GM12878 (cell line): ENCODE results near the gene PRR12. TPM values are rescaled to one million over a fixed set of nuclear protein-coding genes. Genes with fewer than 3 reads are reported as not detected.

Source experiments
- ATAC-seq: fragments of 200-7000 bp; cut with Tn5 transposase; 3 replicates; pipeline ENCODE4 v1.9.1; 2020; ENCODE audit warnings: mild to moderate bottlenecking, moderate library complexity
- BruUV-seq: library from RNA; stranded (reverse); fragments of 400-500 nt; replicated peaks from 2 replicates; lab custom pipeline; 2021; lab: Mats Ljungman, UMichigan
- CTCF ChIA-PET: fragments of 300-600 bp; sonication (Branson Sonifier 250); formaldehyde crosslinking; extraction: SDS; loops from one replicate; lab custom pipeline; 2021; ENCODE audit warnings: inconsistent platforms; lab: Yijun Ruan, JAX
- POLR2A ChIA-PET: fragments of 350-600 bp; formaldehyde crosslinking; extraction: SDS; loops from one replicate; lab custom pipeline; 2021; ENCODE audit warnings: inconsistent platforms; lab: Charles Lee
- RAD21 ChIA-PET: fragments of 300-600 bp; sonication (Branson Sonifier 250); formaldehyde crosslinking; loops from one replicate; lab custom pipeline; 2023; ENCODE audit warnings: antibody characterized with exemption; ENCODE audit not compliant: unreplicated experiment; lab: Charles Lee
- SMC1A ChIA-PET: fragments of 300-600 bp; sonication (Branson Sonifier 250); formaldehyde crosslinking; loops from one replicate; lab custom pipeline; 2023; ENCODE audit not compliant: unreplicated experiment, uncharacterized antibody; lab: Charles Lee
- DNase-seq: peaks from one replicate; pipeline ENCODE4 v3.0.0-alpha.2; 2011; ENCODE audit warnings: low read depth, low spot score
- FAIRE-seq: peaks from 3 replicates; lab custom pipeline; 2011; peaks lifted over from hg19 to GRCh38; lab: Jason Lieb, UNC
- H2AFZ ChIP-seq: 2 replicates; pipeline ENCODE4 v1.6.0; 2011; ENCODE audit warnings: low read depth, low read length, control low read depth; ENCODE audit not compliant: control insufficient read depth
- H3K27ac ChIP-seq: 2 replicates; pipeline ENCODE4 v1.5.1; 2011; ENCODE audit warnings: control low read depth; ENCODE audit not compliant: control insufficient read depth, insufficient read depth
- H3K27me3 ChIP-seq, 2 experiments: replicated peaks in 1 of 2; 2 replicates each; pipeline versions ENCODE4 v1.6.0 to v1.6.1; 2011; ENCODE audit warnings: low read length in 1 of 2; ENCODE audit not compliant: control insufficient read depth in 2 of 2, insufficient read depth in 2 of 2
- H3K36me3 ChIP-seq, 2 experiments: 2 replicates each; pipeline ENCODE4 v1.5.1; 2011; ENCODE audit warnings: low read length in 1 of 2; ENCODE audit not compliant: control insufficient read depth in 2 of 2, insufficient read depth in 2 of 2
- H3K4me1 ChIP-seq: 2 replicates; pipeline ENCODE4 v1.6.1; 2011; ENCODE audit warnings: mild to moderate bottlenecking, low read length, moderate library complexity, mixed read lengths; ENCODE audit not compliant: control insufficient read depth, insufficient read depth
- H3K4me2 ChIP-seq: 2 replicates; pipeline ENCODE4 v1.6.0; 2011; ENCODE audit warnings: control low read depth; ENCODE audit not compliant: control insufficient read depth, insufficient read depth
- H3K4me3 ChIP-seq: fragments of 200-600 bp; sonication (generic); 2 replicates; pipeline ENCODE4 v1.5.1; 2016
- H3K79me2 ChIP-seq: 2 replicates; pipeline ENCODE4 v1.6.0; 2011; ENCODE audit warnings: low read length; ENCODE audit not compliant: control insufficient read depth, insufficient read depth
- H3K9ac ChIP-seq: 2 replicates; pipeline ENCODE4 v1.8.0; 2011; ENCODE audit warnings: low read length, control low read depth, mixed read lengths; ENCODE audit not compliant: control insufficient read depth, insufficient read depth
- H3K9me3 ChIP-seq: replicated peaks from 3 replicates; pipeline ENCODE4 v1.5.1; 2011; ENCODE audit warnings: mild to moderate bottlenecking, low read length; ENCODE audit not compliant: control insufficient read depth, insufficient read depth
- H4K20me1 ChIP-seq: 2 replicates; pipeline ENCODE4 v1.6.0; 2011; ENCODE audit not compliant: control insufficient read depth, insufficient read depth
- DPF2 ChIP-seq: fragments of 450-650 bp; IDR thresholded peaks from 2 replicates; pipeline ENCODE4 v1.6.1; 2017; ENCODE audit warnings: mild to moderate bottlenecking
- KDM1A ChIP-seq: fragments of 200-600 bp; sonication (generic); IDR thresholded peaks from 2 replicates; pipeline ENCODE4 v1.6.1; 2016; ENCODE audit warnings: borderline replicate concordance
- SUPT20H ChIP-seq: IDR thresholded peaks from 2 replicates; pipeline ENCODE4 v1.6.1; 2011; ENCODE audit warnings: low read depth, mild to moderate bottlenecking, low read length, moderate library complexity, borderline replicate concordance; ENCODE audit not compliant: control insufficient read depth
- WGBS: methylation state at CpG from one replicate; pipeline ENCODE4 v1.1.6; 2016; ENCODE audit warnings: low lambda C conversion rate; ENCODE audit not compliant: insufficient replicate concordance, insufficient coverage; ENCODE audit errors: missing lambda C conversion rate; 5-methylcytosine and 5-hydroxymethylcytosine counted together
- in situ Hi-C: fragments of 300-500 bp; cut with MboI; formaldehyde crosslinking; loops from 9 replicates; pipeline ENCODE4 v1.14.3; 2018; ENCODE audit warnings: mixed read lengths
- intact Hi-C: fragments of 100-400 bp; cut with micrococcal nuclease; formaldehyde crosslinking; loops from one replicate; pipeline ENCODE4 v1.14.2; 2022; ENCODE audit not compliant: unreplicated experiment
- polyA plus RNA-seq, 11 experiments: library from polyadenylated mRNA; depleted of rRNA in 4 of 11; unstranded in 6 of 11; stranded (reverse) in 5 of 11; fragments of >200 nt; fragmentation: Nextera tagmentation in 4 of 11; fragmentation: Illumina TruSeq in 1 of 11; extraction: Ambion mirVana in 4 of 11; extraction: Trizol in 1 of 11; gene quantifications; 1 replicate in 1 of 11; 2 replicates in 10 of 11; pipeline versions ENCODE4 v1.2.1 to v1.2.3, GENCODE V29; 2011 to 2016; ENCODE audit warnings: inconsistent platforms in 2 of 11, missing spikeins in 2 of 11, low read depth in 1 of 11
- total RNA-seq, 4 experiments: library from RNA; depleted of rRNA in 3 of 4; stranded (reverse); fragments of >200 nt in 3 of 4; fragmentation: Illumina TruSeq in 1 of 4; extraction: Trizol in 1 of 4; gene quantifications; 2 replicates each; pipeline versions ENCODE4 v1.2.1 to v1.2.3, GENCODE V29; 2013 to 2021

Gene PRR12
- total and polyA plus RNA-seq, 10 of the 15 experiments (the other 5 are each of a cell fraction or from before 2014, with no cell fraction given), result 0.02 to 25.3 (median 1.6) TPM

DNA sequence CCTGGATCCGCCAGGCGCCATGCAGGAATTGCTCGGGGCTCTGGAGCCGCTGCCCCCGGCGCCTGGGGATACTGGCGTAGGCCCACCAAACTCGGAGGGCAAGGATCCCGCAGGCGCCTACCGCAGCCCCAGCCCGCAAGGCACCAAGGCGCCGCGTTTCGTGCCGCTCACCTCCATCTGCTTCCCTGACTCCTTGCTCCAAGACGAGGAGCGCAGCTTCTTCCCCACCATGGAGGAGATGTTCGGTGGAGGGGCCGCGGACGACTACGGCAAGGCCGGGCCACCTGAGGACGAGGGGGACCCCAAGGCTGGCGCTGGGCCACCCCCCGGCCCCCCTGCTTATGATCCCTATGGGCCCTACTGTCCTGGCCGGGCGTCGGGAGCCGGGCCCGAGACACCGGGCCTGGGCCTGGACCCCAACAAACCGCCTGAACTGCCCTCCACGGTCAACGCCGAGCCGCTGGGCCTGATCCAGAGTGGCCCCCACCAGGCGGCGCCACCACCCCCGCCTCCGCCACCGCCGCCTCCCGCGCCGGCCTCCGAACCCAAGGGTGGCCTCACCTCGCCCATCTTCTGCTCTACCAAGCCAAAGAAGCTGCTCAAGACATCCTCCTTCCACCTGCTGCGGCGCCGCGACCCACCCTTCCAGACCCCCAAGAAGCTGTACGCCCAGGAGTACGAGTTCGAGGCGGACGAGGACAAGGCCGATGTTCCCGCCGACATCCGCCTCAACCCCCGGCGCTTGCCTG lies 6.1 kb downstream of the PRR12 start (continued):
- no peak for TF ChIP-seq KDM1A

DNA sequence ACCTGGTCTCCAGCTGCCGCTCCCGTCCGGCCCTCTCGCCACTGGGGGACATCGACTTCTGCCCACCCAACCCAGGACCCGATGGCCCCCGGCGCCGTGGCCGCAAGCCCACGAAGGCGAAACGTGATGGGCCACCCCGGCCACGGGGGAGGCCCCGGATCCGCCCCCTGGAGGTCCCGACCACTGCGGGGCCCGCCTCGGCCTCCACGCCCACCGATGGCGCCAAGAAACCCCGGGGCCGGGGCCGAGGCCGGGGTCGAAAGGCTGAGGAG lies 6.7 kb downstream of the PRR12 start:
- Histone ChIP-seq H2AFZ (no peak overlapping the region), H3K27ac (no peak overlapping the region), H3K4me1 (peaks cover 4% of the 10 kb centered on the region; the same call in 1 of the 2 replicates), H3K9ac (no peak overlapping the region), H3K79me2 (peaks cover 14% of the 10 kb centered on the region), H3K4me2 (no peak overlapping the region), H3K36me3 (peaks cover 7 to 27% of the 10 kb centered on the region in 2 experiments; a peak in 3 of 4 replicates), H3K9me3 (no peaks in the 10 kb centered on the region), H3K27me3 (no peaks in the 10 kb centered on the region), H3K4me3 (no peak overlapping the region), H4K20me1 (peaks cover 3% of the 10 kb centered on the region; the same call in 1 of the 2 replicates)
- 97% methylated on average over 22 of the region's 29 CpGs for WGBS
- SMC1A ChIA-PET, result no interaction called here
- BruUV-seq, result no TSS peak
- DNase-seq, result no peak
- TF ChIP-seq DPF2 (no peak), SUPT20H (no peak)
- in situ Hi-C loops, result no loop called here
- intact Hi-C loops, result no loop called here
- CTCF ChIA-PET, result no interaction called here
- POLR2A ChIA-PET, result no interaction called here
- no peak for FAIRE-seq
- ATAC-seq, result no peak
- RAD21 ChIA-PET, result no interaction called here
